H1 (cell line): ENCODE data around the gene GPC6. TPM values are rescaled to one million over a fixed set of nuclear protein-coding genes. Genes with fewer than 3 reads are reported as not detected.

Experiments
- CTCF ChIA-PET: fragments of 300-600 bp; sonication (Branson Sonifier 250); formaldehyde crosslinking; loops from one replicate; lab custom pipeline; 2021; ENCODE audit not compliant: partially characterized antibody; lab: Charles Lee
- POLR2A ChIA-PET: fragments of 300-600 bp; sonication (Branson Sonifier 250); formaldehyde crosslinking; loops from one replicate; lab custom pipeline; 2021; ENCODE audit warnings: inconsistent platforms; ENCODE audit not compliant: partially characterized antibody; lab: Charles Lee
- DNase-seq, 2 experiments: peaks; one replicate each; pipeline versions ENCODE4 v3.0.0 to v3.0.0-alpha.2; 2010 to 2022; ENCODE audit warnings: low spot score in 2 of 2, low read depth in 1 of 2, mixed read lengths in 1 of 2
- FAIRE-seq: peaks from 2 replicates; lab custom pipeline; 2011; peaks lifted over from hg19 to GRCh38; lab: Jason Lieb, UNC
- H2AFZ ChIP-seq: 2 replicates; pipeline ENCODE4 v1.8.1; 2012; ENCODE audit warnings: low read length, inconsistent platforms
- H2AK5ac ChIP-seq: 2 replicates; pipeline ENCODE4 v1.6.1; 2013; ENCODE audit warnings: low read depth, low read length
- H2BK120ac ChIP-seq: replicated peaks from 2 replicates; pipeline ENCODE3; 2013; ENCODE audit warnings: low read depth, low read length, inconsistent platforms
- H2BK12ac ChIP-seq: 2 replicates; pipeline ENCODE4 v1.6.1; 2013; ENCODE audit warnings: low read depth, low read length
- H2BK15ac ChIP-seq: 2 replicates; pipeline ENCODE4 v1.6.1; 2013; ENCODE audit warnings: low read length
- H2BK20ac ChIP-seq: 2 replicates; pipeline ENCODE4 v1.6.1; 2013; ENCODE audit warnings: low read length
- H2BK5ac ChIP-seq: 2 replicates; pipeline ENCODE4 v1.6.1; 2013; ENCODE audit warnings: low read depth, low read length
- H3K14ac ChIP-seq: 2 replicates; pipeline ENCODE4 v1.6.1; 2013; ENCODE audit warnings: inconsistent platforms; ENCODE audit not compliant: insufficient read length
- H3K18ac ChIP-seq: 2 replicates; pipeline ENCODE4 v1.6.1; 2013; ENCODE audit warnings: low read length; ENCODE audit errors: extremely low read depth
- H3K23ac ChIP-seq: 2 replicates; pipeline ENCODE4 v1.6.1; 2013; ENCODE audit warnings: inconsistent platforms; ENCODE audit not compliant: insufficient read length
- H3K23me2 ChIP-seq: 2 replicates; pipeline ENCODE4 v1.6.1; 2013; ENCODE audit warnings: low read depth, low read length
- H3K27ac ChIP-seq: 2 replicates; pipeline ENCODE4 v1.6.1; 2011; ENCODE audit warnings: low read depth, low read length, inconsistent platforms
- H3K27me3 ChIP-seq, 4 experiments: replicated peaks in 1 of 4; 1 replicate in 1 of 4; 2 replicates in 3 of 4; pipeline versions ENCODE4 v1.6.1 to v1.8.1; 2011 to 2013; ENCODE audit warnings: low read length in 3 of 4, mild to moderate bottlenecking in 3 of 4, inconsistent platforms in 2 of 4, mixed read lengths in 2 of 4, moderate library complexity in 1 of 4; ENCODE audit not compliant: control insufficient read depth in 3 of 4, insufficient read depth in 3 of 4; ENCODE audit errors: extremely low read depth in 1 of 4
- H3K36me3 ChIP-seq, 4 experiments: 2 replicates each; pipeline versions ENCODE4 v1.6.1 to v1.8.1; 2011 to 2013; ENCODE audit warnings: mild to moderate bottlenecking in 4 of 4, low read length in 3 of 4, moderate library complexity in 2 of 4, control low read depth in 1 of 4, inconsistent platforms in 1 of 4; ENCODE audit not compliant: insufficient read depth in 4 of 4, control insufficient read depth in 2 of 4
- H3K4ac ChIP-seq: replicated peaks from 2 replicates; pipeline ENCODE3; 2013; ENCODE audit warnings: low read length, low read depth, mixed read lengths, inconsistent platforms; ENCODE audit not compliant: insufficient read length
- H3K4me1 ChIP-seq, 4 experiments: replicated peaks in 1 of 4; 1 replicate in 1 of 4; 2 replicates in 3 of 4; pipeline versions ENCODE4 v1.6.1 to v1.8.1; 2011 to 2013; ENCODE audit warnings: low read length in 3 of 4, inconsistent platforms in 2 of 4, mixed read lengths in 1 of 4; ENCODE audit not compliant: insufficient read depth in 4 of 4, control insufficient read depth in 3 of 4
- H3K4me2 ChIP-seq, 2 experiments: 2 replicates each; pipeline versions ENCODE4 v1.6.1 to v1.8.1; 2011 to 2013; ENCODE audit warnings: low read depth in 2 of 2, low read length in 2 of 2, control low read depth in 1 of 2, inconsistent platforms in 1 of 2, mild to moderate bottlenecking in 1 of 2; ENCODE audit not compliant: insufficient read depth in 1 of 2
- H3K4me3 ChIP-seq, 4 experiments: fragments of 200-600, 300-600 bp in 1 of 4; sonication (generic), shearing (Covaris generic), sonication (Bioruptor Twin) in 1 of 4; 2 replicates each; pipeline versions ENCODE4 v1.5.1 to v1.8.1; 2011 to 2016; ENCODE audit warnings: low read length in 4 of 4, low read depth in 3 of 4, control low read depth in 2 of 4, inconsistent platforms in 2 of 4, mild to moderate bottlenecking in 2 of 4, mixed read lengths in 1 of 4, moderate library complexity in 1 of 4; ENCODE audit not compliant: insufficient read depth in 2 of 4; ENCODE audit errors: extremely low read depth in 1 of 4
- H3K56ac ChIP-seq: replicated peaks from 2 replicates; pipeline ENCODE3; 2013; ENCODE audit warnings: low read depth, mild to moderate bottlenecking, mixed read lengths, low read length, inconsistent platforms; ENCODE audit not compliant: insufficient read length
- H3K79me1 ChIP-seq: 2 replicates; pipeline ENCODE4 v1.6.1; 2013; ENCODE audit warnings: low read depth, low read length, control low read depth
- H3K79me2 ChIP-seq, 2 experiments: 2 replicates each; pipeline versions ENCODE4 v1.6.1 to v1.8.1; 2012 to 2013; ENCODE audit warnings: low read length in 2 of 2, mild to moderate bottlenecking in 2 of 2, inconsistent platforms in 1 of 2; ENCODE audit not compliant: insufficient read depth in 2 of 2, control insufficient read depth in 1 of 2
- H3K9ac ChIP-seq, 4 experiments: replicated peaks in 1 of 4; 1 replicate in 1 of 4; 2 replicates in 3 of 4; pipeline versions ENCODE4 v1.6.1 to v1.8.1; 2011 to 2013; ENCODE audit warnings: low read depth in 3 of 4, low read length in 3 of 4, control low read depth in 2 of 4, mild to moderate bottlenecking in 2 of 4, moderate library complexity in 2 of 4, inconsistent platforms in 1 of 4; ENCODE audit errors: extremely low read depth in 1 of 4
- H3K9me3 ChIP-seq, 2 experiments: 2 replicates each; pipeline versions ENCODE4 v1.6.1 to v1.8.1; 2012 to 2013; ENCODE audit warnings: mild to moderate bottlenecking in 2 of 2, moderate library complexity in 2 of 2, control low read depth in 1 of 2, inconsistent platforms in 1 of 2, low read depth in 1 of 2, low read length in 1 of 2, mixed read lengths in 1 of 2; ENCODE audit not compliant: insufficient read depth in 2 of 2
- H4K20me1 ChIP-seq, 2 experiments: replicated peaks in 1 of 2; 2 replicates each; pipeline versions ENCODE3 to v1.8.1; 2011 to 2013; ENCODE audit warnings: inconsistent platforms in 2 of 2, low read length in 2 of 2, mild to moderate bottlenecking in 1 of 2; ENCODE audit not compliant: insufficient read depth in 2 of 2, control insufficient read depth in 1 of 2
- H4K5ac ChIP-seq: 2 replicates; pipeline ENCODE4 v1.6.1; 2013; ENCODE audit warnings: low read length, low read depth, mixed read lengths, inconsistent platforms; ENCODE audit not compliant: insufficient read length
- H4K8ac ChIP-seq: 2 replicates; pipeline ENCODE4 v1.8.0; 2013; ENCODE audit warnings: mild to moderate bottlenecking, moderate library complexity, low read length, inconsistent platforms; ENCODE audit not compliant: insufficient read depth; ENCODE audit errors: extremely low read depth
- H4K91ac ChIP-seq: replicated peaks from 2 replicates; pipeline ENCODE3; 2013; ENCODE audit warnings: low read length, mixed read lengths, inconsistent platforms; ENCODE audit not compliant: insufficient read length
- ASH2L ChIP-seq: fragments of 200-600, 300-600 bp; sonication (generic); IDR thresholded peaks from one replicate; pipeline ENCODE4 v1.7.1; 2017; ENCODE audit warnings: low read length
- CBX8 ChIP-seq: fragments of 300-800, 300-1000 bp; sonication (generic); IDR thresholded peaks from 2 replicates; pipeline ENCODE4 v1.7.1; 2016; ENCODE audit warnings: low read depth, low read length, borderline replicate concordance
- FOSL1 ChIP-seq: IDR thresholded peaks from 2 replicates; pipeline ENCODE4 v1.6.1; 2011; ENCODE audit warnings: mild to moderate bottlenecking, low read depth, low read length, moderate library complexity; ENCODE audit not compliant: insufficient read depth
- GTF2F1 ChIP-seq: IDR thresholded peaks from 2 replicates; pipeline ENCODE4 v1.6.1; 2012; ENCODE audit warnings: low read depth, low read length, improper control_type of control experiment, borderline replicate concordance
- HDAC2 ChIP-seq, 2 experiments: fragments of 300-600 bp in 1 of 2; sonication (generic) in 1 of 2; IDR thresholded peaks; 2 replicates each; pipeline ENCODE4 v1.6.1; 2011 to 2012; ENCODE audit warnings: low read depth in 2 of 2, low read length in 2 of 2, mild to moderate bottlenecking in 2 of 2, moderate library complexity in 2 of 2, borderline replicate concordance in 1 of 2, inconsistent platforms in 1 of 2
- KDM4A ChIP-seq: IDR thresholded peaks from one replicate; pipeline ENCODE4 v1.7.1; 2012; ENCODE audit warnings: low read depth, mild to moderate bottlenecking, moderate library complexity, low read length, inconsistent platforms; ENCODE audit not compliant: severe bottlenecking
- NANOG ChIP-seq: IDR thresholded peaks from 2 replicates; pipeline ENCODE4 v1.6.1; 2011; ENCODE audit warnings: low read length, low read depth, mild to moderate bottlenecking, inconsistent platforms; ENCODE audit not compliant: insufficient read depth, poor library complexity, severe bottlenecking
- RBBP5 ChIP-seq: IDR thresholded peaks from 2 replicates; pipeline ENCODE4 v1.7.1; 2012; ENCODE audit warnings: low read depth, mild to moderate bottlenecking, inconsistent platforms, low read length, moderate library complexity, borderline replicate concordance
- RNF2 ChIP-seq: fragments of 200-900, 300-1000 bp; sonication (generic); IDR thresholded peaks from 2 replicates; pipeline ENCODE4 v1.7.1; 2016; ENCODE audit warnings: borderline replicate concordance, low read depth, mild to moderate bottlenecking, antibody characterized with exemption, low read length; ENCODE audit not compliant: poor library complexity, severe bottlenecking; ENCODE audit errors: missing control alignments
- RXRA ChIP-seq: IDR thresholded peaks from 2 replicates; pipeline ENCODE4 v1.6.1; 2011; ENCODE audit warnings: low read depth, mild to moderate bottlenecking, low read length, moderate library complexity; ENCODE audit not compliant: insufficient read depth
- SAP30 ChIP-seq: fragments of 300-600 bp; sonication (generic); IDR thresholded peaks from 2 replicates; pipeline ENCODE4 v1.7.1; 2012; ENCODE audit warnings: low read length, moderate library complexity, mild to moderate bottlenecking, inconsistent platforms; ENCODE audit not compliant: insufficient read depth, insufficient replicate concordance
- SIRT6 ChIP-seq: IDR thresholded peaks from one replicate; pipeline ENCODE4 v1.7.1; 2012; ENCODE audit warnings: low read length, inconsistent platforms
- SUZ12 ChIP-seq: fragments of 200-600 bp; sonication (generic); IDR thresholded peaks from 2 replicates; pipeline ENCODE4 v1.6.1; 2012; ENCODE audit warnings: mild to moderate bottlenecking, inconsistent platforms, low read length, moderate library complexity, mixed read lengths
- TCF12 ChIP-seq: IDR thresholded peaks from 2 replicates; pipeline ENCODE4 v1.6.1; 2011; ENCODE audit warnings: low read depth, mild to moderate bottlenecking, low read length
- WGBS, 2 experiments: shearing (Covaris generic) in 1 of 2; methylation state at CpG; one replicate each; pipeline versions ENCODE4 v1.1.6 to v1.1.7; 2013 to 2015; ENCODE audit warnings: low lambda C conversion rate in 2 of 2, mixed read lengths in 2 of 2, inconsistent platforms in 1 of 2, low coverage in 1 of 2, missing lambda C conversion rate in 1 of 2; ENCODE audit not compliant: insufficient replicate concordance in 2 of 2, insufficient coverage in 1 of 2, insufficient read length in 1 of 2; ENCODE audit errors: extremely low coverage in 1 of 2, missing lambda C conversion rate in 1 of 2; 5-methylcytosine and 5-hydroxymethylcytosine counted together
- polyA plus RNA-seq, 7 experiments: library from polyadenylated mRNA; depleted of rRNA in 3 of 7; stranded (reverse) in 5 of 7; unstranded in 2 of 7; fragments of >200 nt in 5 of 7; fragments of 200-250 nt in 2 of 7; gene quantifications; 1 replicate in 5 of 7; 2 replicates in 1 of 7; 4 replicates in 1 of 7; pipeline versions ENCODE4 v1.2.1 to v1.2.3, GENCODE V29; 2011 to 2013; ENCODE audit warnings: missing spikeins in 2 of 7, mixed read lengths in 2 of 7
- total RNA-seq: library from RNA; stranded (reverse); fragmentation: NEBNext Ultra II Directional; extraction: Animal tissue kit (Norgen Biotek cat#: 25700); gene quantifications from 2 replicates; pipeline ENCODE4 v1.2.1, GENCODE V29; 2021

The GPC6 gene
- total and polyA plus RNA-seq, 2 of the 8 experiments (the other 6 are each of a cell fraction or from before 2014, with no cell fraction given) = 5.4 to 12.0 TPM

- H4K5ac ChIP-seq = no peak overlapping the region
- H3K23me2 ChIP-seq = no peaks in the 10 kb centered on the region
- H2AFZ ChIP-seq = no peak overlapping the region
- H2BK5ac ChIP-seq = no peak overlapping the region
- 96% methylated on average over 3 of the region's 3 CpGs; no CpG with 5 or more reads in 1 of the 2 experiments for WGBS, 2 experiments
- no peak overlapping the region for H2BK120ac ChIP-seq
- no peak overlapping the region for H2BK20ac ChIP-seq
- no peak overlapping the region for H3K14ac ChIP-seq
- H3K4me3 ChIP-seq = no peak overlapping the region
- no peak overlapping the region for H3K4ac ChIP-seq
- FAIRE-seq = no peak
- H3K9me3 ChIP-seq = no peaks in the 10 kb centered on the region
- no peak overlapping the region for H4K91ac ChIP-seq
- no peak for DNase-seq
- no peak overlapping the region for H3K56ac ChIP-seq
- POLR2A ChIA-PET = no interaction called here
- H3K4me2 ChIP-seq = no peak overlapping the region
- H2AK5ac ChIP-seq = no peak overlapping the region
- no peak overlapping the region for H3K18ac ChIP-seq
- no peak overlapping the region for H4K8ac ChIP-seq
- H2BK15ac ChIP-seq = no peak overlapping the region
- no peaks in the 10 kb centered on the region for H4K20me1 ChIP-seq
- H2BK12ac ChIP-seq = no peak overlapping the region
- H3K79me1 ChIP-seq = no peaks in the 10 kb centered on the region
- no peaks in the 10 kb centered on the region for H3K36me3 ChIP-seq
- no peaks in the 10 kb centered on the region for H3K4me1 ChIP-seq
- CTCF ChIA-PET = interaction anchor here (0.5 to 1.6 kb wide), 2 partner anchors 105 to 128 kb away, joined by 3 to 4 read pairs; no protein-coding TSS in a partner anchor
- no peak overlapping the region for H3K23ac ChIP-seq
- H3K27me3 ChIP-seq = no peaks in the 10 kb centered on the region
- H3K27ac ChIP-seq = no peak overlapping the region
- H3K9ac ChIP-seq = no peak overlapping the region
- no peaks in the 10 kb centered on the region for H3K79me2 ChIP-seq
- TF ChIP-seq RBBP5 = no peak
- no peak for TF ChIP-seq TCF12
- no peak for TF ChIP-seq ASH2L
- no peak for TF ChIP-seq GTF2F1
- TF ChIP-seq SUZ12 = no peak
- TF ChIP-seq FOSL1 = no peak
- TF ChIP-seq NANOG = no peak
- TF ChIP-seq RXRA = no peak
- TF ChIP-seq HDAC2 (IDR thresholded peaks at IDR 0.05; ENCODE audit: borderline replicate concordance in 1 of 2, low read depth in 2 of 2, low read length in 2 of 2) = no peak
- TF ChIP-seq SAP30 = no peak
- TF ChIP-seq SIRT6 = no peak
- no peak for TF ChIP-seq RNF2
- no peak for TF ChIP-seq KDM4A
- no peak for TF ChIP-seq CBX8
These were observed 860.5 kb downstream of the GPC6 start for GRCh38 chr13:94087100-94087499.
